HG02840 (cell line): ENCODE results near the gene OR52W1.

Experiments
- ATAC-seq: cut with Tn5 transposase; IDR thresholded peaks from one replicate; pipeline ENCODE4 v1.9.1; 2021; ENCODE audit warnings: mild to moderate bottlenecking, moderate library complexity, moderate number of reproducible peaks; ENCODE audit not compliant: unreplicated experiment, low FRiP score

Gene OR52W1, protein sequence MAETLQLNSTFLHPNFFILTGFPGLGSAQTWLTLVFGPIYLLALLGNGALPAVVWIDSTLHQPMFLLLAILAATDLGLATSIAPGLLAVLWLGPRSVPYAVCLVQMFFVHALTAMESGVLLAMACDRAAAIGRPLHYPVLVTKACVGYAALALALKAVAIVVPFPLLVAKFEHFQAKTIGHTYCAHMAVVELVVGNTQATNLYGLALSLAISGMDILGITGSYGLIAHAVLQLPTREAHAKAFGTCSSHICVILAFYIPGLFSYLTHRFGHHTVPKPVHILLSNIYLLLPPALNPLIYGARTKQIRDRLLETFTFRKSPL

DNA sequence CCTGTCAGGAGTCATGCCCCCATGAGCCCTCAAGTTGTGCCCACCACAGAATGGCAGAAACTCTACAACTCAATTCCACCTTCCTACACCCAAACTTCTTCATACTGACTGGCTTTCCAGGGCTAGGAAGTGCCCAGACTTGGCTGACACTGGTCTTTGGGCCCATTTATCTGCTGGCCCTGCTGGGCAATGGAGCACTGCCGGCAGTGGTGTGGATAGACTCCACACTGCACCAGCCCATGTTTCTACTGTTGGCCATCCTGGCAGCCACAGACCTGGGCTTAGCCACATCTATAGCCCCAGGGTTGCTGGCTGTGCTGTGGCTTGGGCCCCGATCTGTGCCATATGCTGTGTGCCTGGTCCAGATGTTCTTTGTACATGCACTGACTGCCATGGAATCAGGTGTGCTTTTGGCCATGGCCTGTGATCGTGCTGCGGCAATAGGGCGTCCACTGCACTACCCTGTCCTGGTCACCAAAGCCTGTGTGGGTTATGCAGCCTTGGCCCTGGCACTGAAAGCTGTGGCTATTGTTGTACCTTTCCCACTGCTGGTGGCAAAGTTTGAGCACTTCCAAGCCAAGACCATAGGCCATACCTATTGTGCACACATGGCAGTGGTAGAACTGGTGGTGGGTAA lies at the start of gene OR52W1:
TSS of gene OR52W1 (plus strand) at position 51 of the 637 bp plus-strand sequence. CDS start at position 51, 0 bp downstream.
- no peak for ATAC-seq

DNA sequence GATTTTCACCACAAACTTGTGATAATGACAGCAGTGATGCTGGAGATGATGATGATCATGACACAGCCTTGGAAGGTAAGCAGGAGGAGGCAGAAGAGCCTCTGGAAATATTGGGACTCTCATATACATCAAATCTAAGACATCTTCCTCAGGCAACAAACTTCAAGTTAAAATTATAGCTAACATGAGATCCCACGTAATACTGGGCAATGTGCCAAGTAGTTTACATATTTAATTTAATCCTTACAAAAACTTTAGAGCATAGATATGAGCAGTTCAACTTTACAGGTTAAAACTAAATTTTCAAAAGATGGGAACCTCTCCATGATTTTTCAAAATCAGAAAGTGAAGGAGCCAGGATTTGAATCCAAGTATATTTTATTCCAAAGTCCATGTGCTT lies 47.9 kb upstream of the OR52W1 start:
- ATAC-seq = no peak

DNA sequence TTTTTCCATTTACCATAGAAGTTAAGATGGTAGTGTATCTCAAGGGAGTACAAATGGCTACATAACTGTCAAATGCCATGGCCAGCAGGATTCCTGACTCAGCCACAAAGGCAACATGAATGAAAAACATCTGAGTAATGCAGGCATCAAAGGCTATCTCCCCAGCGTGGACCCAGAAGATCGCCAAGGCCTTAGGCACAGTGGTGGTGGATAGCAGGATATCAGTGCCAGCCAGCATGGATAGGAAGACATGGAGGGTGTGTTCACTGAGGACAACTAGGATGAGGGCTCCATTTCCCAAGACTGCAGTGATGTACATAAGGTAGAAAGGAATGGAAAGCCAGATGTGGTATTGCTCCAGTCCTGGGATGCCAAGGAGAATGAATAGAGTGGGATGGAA lies 46.9 kb upstream of the OR52W1 start:
- ATAC-seq = no peak

DNA sequence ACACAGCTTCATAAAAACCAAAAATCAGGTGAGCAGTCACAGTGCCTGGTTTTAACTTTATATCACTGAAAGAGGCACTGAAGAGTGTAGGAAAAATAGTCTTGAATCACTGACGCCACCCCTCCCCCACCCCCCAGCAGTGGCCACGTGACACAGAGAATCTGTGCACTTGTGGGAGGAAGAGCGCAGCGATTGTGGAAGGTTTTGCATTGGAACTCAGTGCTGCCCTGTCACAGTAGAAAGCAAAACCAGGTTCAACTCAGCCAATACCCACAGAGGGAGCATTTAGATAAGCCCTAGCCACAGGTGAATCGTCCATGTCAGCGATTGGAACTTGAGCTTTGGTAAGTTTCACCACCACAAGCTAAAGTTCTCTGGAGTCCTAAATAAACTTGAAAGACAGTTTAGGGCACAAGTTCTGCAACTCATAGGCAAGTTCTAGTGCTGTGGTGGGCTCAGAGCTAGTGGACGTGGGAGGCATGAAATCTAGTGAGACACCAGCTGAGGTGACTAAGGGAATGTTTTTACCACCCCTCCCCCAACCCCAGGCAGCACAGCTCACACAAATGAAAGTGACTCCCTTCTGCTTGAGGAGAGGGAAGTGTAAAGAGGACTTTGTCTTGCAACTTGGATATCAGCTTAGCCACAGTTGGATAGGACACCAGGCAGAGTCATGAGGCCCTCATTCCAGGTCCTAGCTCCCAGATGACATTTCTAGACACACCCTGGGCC lies 42.2 kb upstream of the OR52W1 start:
- ATAC-seq = no peak

DNA sequence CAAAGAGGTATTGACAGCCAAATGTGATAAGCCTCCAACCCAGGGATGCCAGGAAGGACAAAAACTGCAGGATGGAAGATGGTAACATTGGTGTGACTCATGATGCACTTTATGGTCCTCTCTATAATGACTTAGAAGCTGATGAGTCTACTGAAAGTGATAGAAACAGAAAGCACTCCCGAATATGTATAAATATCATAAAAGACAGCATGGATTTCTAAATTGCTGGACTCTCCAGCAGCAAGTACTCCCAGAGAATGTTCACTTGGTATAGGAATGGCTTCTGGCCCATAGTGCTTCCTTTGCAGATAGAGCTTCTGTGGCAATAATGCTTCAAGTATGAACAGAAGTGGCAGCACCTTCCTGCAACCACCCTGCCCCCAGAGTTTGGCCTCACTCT lies 28.8 kb upstream of the OR52W1 start, which contains the start of gene OR52B2:
TSS of gene OR52B2 (minus strand) at position 101 of the 400 bp plus-strand sequence. CDS start at position 101, 0 bp downstream.
- no peak for ATAC-seq

DNA sequence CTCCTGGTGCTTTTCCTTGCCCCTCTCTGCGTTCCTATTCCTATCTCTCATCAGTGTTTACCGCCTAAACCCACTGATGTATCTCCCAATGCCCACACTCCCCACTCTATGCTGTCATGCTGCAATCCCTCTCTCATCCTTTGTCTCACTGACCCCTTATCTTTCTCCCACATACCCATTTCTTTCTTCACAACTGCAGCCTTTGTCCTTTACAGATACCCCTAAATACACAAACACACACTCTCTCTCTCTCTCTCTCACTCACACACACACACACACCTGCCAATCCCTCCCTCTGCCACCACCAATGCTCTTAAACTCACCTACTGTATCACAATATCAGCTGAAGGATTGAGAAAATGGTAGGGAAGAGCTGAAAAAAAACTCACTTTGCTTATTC lies 23.6 kb upstream of the OR52W1 start:
- no peak for ATAC-seq

DNA sequence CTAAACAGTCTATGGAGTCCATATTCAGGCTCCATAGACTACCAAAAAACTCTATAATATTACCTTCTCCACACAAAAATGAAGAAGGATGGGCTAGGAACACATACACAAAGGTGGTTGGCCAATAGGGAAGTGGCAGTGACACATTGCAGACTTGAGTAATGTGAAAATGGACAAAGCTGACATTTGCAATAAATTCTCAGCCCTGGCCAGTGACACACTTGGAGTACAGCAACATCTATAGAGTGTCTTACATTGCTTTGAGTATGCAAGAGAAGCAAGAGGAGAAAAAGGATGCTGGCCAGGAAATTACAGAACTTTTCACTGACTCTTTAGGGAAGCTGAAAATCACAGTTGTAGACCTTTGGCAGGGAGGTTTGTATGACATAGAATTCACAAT lies 7.3 kb upstream of the OR52W1 start:
- no peak for ATAC-seq

DNA sequence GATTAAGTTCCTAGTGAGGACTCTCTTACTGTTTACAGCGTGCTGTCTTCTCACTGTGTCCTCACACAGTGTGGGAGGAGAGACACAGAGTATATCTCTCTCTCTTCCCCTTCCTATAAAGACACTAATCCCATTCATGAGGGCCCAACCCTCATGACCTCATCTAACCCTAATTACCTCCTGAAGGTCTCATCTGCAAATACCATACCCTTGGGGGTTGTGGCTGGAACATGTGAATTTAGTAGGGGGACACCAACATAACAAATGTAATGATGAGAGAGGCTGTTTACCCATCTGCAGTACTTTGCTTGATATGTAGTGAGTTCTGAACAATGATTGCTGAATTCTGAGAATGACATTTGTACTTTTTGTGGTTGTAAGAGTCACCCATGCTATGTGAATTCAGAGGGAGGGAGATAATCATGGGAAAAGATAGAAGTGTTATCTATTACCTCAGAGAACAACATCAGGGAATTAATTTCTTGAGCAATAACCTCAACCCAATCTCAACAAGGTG lies 4.9 kb upstream of the OR52W1 start:
- ATAC-seq = no peak

DNA sequence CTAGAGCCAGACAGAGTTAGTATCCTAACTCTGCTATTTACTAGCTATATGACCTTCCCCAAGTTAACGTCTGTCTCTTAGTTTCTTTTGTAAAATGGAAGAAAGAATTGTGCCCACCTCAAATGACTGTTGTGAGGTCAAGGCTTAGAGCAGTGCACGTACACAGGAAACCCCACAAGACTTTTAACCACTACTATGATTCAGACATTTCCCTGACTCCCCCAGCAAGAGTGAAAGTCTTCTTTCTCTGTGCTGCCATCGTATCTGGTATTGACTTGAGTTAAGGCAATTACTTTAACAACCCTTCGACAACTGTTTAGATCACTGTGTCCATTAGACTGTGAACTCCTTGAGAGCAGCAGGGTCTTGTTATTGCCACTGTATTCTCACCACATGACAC lies 2.6 kb upstream of the OR52W1 start:
- no peak for ATAC-seq

DNA sequence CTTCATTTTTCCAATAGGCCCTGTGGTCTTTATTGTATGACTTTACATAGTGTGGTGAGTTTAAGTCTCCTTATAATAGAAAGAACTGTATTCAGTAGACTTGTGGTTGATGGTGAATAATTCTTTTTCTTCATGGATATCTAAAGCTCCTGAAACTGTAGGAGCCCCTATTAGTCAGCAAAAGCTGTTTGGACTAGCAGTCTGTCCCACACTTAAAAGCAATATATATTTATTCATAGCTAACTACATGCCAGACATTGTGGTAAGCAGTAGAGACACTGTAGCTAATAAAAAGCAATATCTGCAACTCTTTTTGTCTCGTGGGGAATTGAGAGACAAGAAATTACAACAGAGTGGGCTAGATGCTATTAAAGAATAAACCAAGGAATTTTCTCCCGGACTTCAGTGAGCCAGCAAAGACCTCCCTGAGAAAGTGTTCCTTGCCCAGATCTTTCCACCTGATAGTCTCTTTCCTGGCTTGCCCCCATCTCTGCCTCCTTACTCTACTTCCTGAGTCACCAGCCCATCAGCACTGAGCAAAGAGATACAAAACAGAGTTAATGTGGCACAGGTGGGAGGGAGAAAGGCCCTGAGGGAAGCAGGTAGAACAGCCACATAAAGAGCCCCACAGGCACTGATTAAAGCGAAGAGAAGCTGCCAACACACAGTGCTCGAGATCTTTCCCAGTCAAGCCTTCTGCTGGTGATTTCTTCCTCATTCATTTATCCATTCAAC lies 1.4 kb upstream of the OR52W1 start:
- ATAC-seq = no peak

DNA sequence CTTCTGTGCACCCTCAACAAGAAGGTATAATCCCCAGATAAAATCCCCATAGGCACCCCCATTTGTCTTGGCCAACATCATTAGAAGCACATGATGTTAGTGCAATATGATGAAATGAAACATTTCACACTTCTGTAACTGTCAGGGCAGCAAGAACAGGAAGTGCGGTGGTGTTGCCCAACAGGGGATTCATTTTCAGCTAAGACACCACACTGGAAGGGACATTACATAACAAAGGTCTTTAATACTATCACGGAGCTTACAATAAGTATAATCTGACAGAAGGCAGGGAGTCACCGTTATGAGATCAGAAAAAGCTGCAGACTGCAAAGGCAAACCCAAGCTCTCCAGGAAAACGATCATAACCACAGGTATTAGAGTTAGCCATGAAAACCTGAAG lies 2.0 kb downstream of the OR52W1 start:
- ATAC-seq = no peak

DNA sequence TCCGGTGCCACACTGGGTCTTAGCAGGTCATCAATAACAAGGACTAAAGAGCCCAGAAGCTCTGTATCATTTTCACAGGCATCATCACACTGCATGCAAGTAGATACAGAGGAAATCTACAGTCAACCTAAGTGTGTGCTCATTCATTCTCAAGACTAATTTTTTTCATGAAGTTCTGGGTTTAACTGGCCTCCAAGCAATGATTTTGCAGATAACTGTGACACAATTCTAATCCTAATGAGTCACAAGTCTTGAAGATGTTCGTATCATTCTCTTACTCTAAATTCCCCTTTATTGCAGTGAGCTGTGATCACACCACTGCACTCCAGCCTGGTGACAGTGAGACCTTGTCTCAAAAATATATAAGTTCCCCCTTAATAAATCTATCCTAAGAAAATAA lies 2.5 kb downstream of the OR52W1 start:
- ATAC-seq = no peak

DNA sequence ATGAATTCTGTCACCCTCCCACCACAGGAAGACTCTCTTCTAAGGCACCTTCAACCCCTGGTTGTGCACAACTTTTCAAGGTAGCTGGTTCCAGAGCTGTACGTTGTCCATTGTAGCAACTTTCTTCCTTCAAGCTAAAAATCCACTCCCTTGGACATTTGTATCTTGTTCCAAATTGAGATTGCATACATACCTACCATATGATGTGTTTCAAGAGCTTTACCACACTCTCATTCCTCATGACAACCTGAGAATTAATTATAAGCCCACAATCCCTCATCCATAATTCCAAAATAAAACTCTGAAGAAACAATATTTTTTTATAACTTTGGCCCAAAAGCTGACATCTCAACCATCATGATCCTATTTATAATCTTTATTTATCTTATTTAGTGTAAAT lies 3.0 kb downstream of the OR52W1 start:
- ATAC-seq = no peak

DNA sequence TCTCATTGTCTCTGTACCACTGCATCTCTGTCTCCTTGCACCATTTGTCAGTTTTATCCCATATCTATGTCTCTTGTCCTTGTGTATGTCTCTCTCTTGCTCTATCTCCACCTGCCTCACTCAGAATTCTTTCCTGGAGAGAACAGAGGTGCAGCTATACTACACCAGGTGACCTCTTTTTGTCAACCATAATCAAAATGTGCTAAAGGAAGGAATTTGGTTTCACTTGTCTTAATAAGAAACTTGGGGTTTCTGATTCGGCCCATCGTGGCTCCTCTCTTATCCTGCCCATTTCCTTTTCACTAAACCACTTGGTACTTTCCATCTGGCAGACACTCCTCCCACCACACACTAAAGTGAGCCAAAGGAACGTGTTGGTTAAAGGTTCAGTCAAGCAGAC lies 4.3 kb downstream of the OR52W1 start:
- no peak for ATAC-seq

DNA sequence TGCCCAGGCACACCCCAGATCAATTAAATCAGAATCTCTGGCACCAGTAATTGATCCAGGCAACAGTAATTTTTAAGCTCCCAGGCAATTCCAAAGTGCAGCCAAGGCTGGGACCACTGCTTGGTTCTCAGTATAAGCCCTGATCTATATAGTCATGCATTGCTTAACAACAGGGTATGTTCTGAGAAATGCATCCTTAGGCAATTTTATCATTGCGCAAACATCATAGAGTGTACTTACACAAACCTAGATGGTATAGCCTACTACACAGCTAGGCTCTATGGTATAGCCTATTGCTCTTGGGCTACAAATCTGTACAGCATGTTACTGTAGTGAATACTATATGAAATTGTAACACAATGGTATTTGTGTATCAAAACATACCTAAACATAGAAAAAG lies 5.7 kb downstream of the OR52W1 start:
- no peak for ATAC-seq

DNA sequence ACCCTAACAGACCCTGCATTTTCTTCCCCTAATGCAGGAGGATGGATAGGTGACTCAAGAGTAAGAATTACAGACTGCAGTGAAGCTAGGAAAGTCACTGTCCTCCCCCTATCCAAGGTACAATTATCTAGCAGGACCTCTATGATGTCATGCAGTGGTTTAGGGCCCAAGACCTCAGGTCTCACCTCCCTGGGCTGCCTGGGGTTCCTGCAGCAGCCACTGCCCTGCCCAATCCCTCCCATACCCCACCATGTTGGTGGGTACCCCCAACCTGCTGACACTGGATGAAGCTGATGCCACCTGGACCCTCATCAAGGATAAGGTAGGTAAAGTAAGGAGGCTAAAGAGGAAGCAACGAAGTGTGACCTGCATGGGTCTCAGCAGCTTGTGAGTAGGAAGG lies 6.3 kb downstream of the OR52W1 start, which contains the start of gene C11orf42:
TSS of gene C11orf42 (plus strand) at position 192 of the 400 bp plus-strand sequence. CDS start at position 251, 59 bp downstream.
- ATAC-seq = no peak

DNA sequence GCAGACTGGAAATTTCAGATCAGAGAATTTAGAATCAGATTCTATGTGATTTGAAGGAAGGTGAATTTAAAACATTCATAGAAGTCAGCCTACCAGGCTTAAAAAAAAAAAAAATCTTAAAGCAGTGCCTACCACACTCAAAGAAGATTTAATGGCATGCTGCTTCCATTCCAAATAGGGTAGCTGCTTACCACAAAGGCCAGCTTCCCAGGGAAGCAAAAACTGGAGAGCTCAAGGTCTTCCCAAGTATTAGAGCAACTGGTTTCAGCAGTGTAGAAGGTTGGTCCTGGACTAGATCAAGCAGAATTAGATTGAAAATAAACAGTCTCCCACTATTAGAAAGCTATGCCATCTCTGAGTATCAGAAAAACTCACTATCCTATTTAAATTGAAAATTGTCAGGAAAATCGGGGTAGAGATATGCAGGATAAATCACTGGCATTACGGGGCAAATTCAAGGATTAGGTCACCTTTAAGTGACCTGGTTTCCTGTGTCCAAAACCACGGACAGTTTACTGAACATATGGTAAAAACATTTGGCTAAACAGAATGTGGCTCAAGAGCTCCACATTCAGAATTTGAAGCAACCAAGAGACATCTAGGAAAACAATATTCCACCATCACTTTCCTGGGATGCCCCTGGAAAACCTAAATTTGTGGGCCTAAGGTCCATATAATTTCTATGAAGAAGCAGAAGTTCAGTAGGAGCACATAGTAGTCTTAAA lies 7.6 kb downstream of the OR52W1 start:
- ATAC-seq = no peak

DNA sequence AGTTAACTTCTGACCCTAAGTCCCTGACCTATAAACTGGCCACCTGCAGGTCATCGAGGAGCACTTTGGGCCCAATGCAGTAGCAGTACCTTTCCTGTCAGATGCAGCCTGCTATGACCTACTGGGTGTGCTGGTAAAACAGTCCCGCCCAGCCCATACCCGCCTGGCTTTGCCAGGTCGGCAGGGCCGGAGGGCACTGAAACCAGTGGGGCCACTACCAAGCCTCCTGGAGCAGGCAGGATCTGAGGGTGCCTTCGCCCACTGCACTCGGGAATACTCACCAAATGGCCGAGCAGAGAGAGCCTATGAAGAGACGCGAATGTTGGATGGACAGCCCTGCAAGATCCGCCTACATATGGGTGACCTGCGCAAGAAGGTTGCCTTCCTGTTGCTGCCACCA lies 10.8 kb downstream of the OR52W1 start:
- no peak for ATAC-seq

DNA sequence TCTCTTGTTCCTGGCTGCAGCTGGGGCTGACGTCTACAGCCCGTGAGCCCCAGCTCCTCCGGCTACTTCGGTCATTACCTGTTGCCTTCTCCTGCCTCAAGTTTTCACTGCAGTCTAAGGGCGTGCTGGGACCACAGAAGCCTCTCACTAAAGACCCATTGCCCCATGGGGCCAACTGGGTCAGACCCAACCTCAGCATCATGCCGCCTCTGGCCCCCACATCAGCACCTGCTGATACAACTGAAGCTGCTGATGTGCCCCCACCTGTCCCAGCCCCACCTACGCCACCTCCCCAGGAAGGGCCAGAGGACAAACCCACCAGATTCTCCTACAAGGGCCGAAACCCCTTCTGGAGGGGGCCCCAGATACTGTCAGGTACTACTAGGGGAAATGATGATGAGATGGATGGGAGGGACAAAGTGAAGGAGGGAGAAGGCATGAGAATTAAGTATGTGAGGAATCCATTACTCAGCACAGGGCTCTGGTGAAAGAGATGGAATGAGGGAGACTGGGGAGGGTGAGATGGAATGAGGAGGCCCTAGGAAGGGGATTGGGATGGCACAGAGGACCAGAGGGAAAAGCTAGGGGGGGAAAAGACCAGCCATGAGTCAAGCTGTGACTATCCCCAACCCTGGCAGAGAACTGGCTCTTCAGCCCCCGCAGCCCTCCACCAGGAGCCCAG lies 11.4 kb downstream of the OR52W1 start:
- no peak for ATAC-seq
